Tibial nerve (tissue), 4 donors: ENCODE measurements around the gene HYAL2.

Source experiments
- CTCF ChIP-seq, 5 experiments: fragments of 200-600 bp in 3 of 5; fragments of 450-650 bp in 2 of 5; sonication (generic) in 3 of 5; IDR thresholded peaks; one replicate each; pipeline ENCODE4 v1.5.1; 2016 to 2019; ENCODE audit warnings: antibody characterized with exemption in 5 of 5, mild to moderate bottlenecking in 3 of 5, moderate library complexity in 2 of 5
- EP300 ChIP-seq, 2 donors: sonication (generic); formaldehyde crosslinking; IDR thresholded peaks; one replicate each; pipeline ENCODE4 v1.6.1; 2017; ENCODE audit warnings: antibody characterized with exemption in 2 of 2, mild to moderate bottlenecking in 1 of 2
- POLR2A ChIP-seq, 2 donors: fragments of 450-650 bp; IDR thresholded peaks; one replicate each; pipeline ENCODE4 v1.6.1; 2017; ENCODE audit warnings: antibody characterized with exemption in 2 of 2, mild to moderate bottlenecking in 2 of 2, moderate library complexity in 2 of 2

- TF ChIP-seq CTCF (IDR thresholded peaks at IDR 0.05) (no peak), EP300 (IDR thresholded peaks at IDR 0.05) (no peak), POLR2A (IDR thresholded peaks at IDR 0.05) (no peak)
These were observed 1.7 kb downstream of the HYAL2 start for GRCh38 chr3:50320853-50321335.
